Stimulated activated effector memory CD8-positive, alpha-beta T cell treated with anti-CD3 and anti-CD28 coated beads, Interleukin-12 subunit alpha, Interleukin-12 subunit beta, amount 100 ng/mL, for 72 hours (primary cell): Measurements from ENCODE around the gene CD8B2.
"Not testable (repeated sequence)": the region's sequence is repeated elsewhere in the genome, so short reads cannot be mapped to it uniquely, and the experiment has no call there.

Source experiments
- ATAC-seq: fragments of 150-1000 bp; cut with Tn5 transposase; 2 replicates; pipeline ENCODE4 v1.10.0; 2021
- DNase-seq, 2 donors: peaks; one replicate each; pipeline ENCODE4 v3.0.0; 2021 to 2022; ENCODE audit warnings: low spot score in 2 of 2
- H3K27ac Mint-ChIP-seq: one replicate; pipeline ENCODE4 v1.8.0; 2022; ENCODE audit warnings: mild to moderate bottlenecking, mixed read lengths
- H3K36me3 Mint-ChIP-seq: one replicate; pipeline ENCODE4 v1.8.0; 2022; ENCODE audit warnings: mild to moderate bottlenecking, mixed read lengths
- H3K4me1 Mint-ChIP-seq: one replicate; pipeline ENCODE4 v1.8.0; 2022; ENCODE audit warnings: mixed read lengths
- H3K4me3 Mint-ChIP-seq: one replicate; pipeline ENCODE4 v1.8.0; 2022; ENCODE audit warnings: mild to moderate bottlenecking, mixed read lengths
- H3K9me3 Mint-ChIP-seq: one replicate; pipeline ENCODE4 v1.8.0; 2022; ENCODE audit warnings: mixed read lengths

Gene CD8B2

DNA sequence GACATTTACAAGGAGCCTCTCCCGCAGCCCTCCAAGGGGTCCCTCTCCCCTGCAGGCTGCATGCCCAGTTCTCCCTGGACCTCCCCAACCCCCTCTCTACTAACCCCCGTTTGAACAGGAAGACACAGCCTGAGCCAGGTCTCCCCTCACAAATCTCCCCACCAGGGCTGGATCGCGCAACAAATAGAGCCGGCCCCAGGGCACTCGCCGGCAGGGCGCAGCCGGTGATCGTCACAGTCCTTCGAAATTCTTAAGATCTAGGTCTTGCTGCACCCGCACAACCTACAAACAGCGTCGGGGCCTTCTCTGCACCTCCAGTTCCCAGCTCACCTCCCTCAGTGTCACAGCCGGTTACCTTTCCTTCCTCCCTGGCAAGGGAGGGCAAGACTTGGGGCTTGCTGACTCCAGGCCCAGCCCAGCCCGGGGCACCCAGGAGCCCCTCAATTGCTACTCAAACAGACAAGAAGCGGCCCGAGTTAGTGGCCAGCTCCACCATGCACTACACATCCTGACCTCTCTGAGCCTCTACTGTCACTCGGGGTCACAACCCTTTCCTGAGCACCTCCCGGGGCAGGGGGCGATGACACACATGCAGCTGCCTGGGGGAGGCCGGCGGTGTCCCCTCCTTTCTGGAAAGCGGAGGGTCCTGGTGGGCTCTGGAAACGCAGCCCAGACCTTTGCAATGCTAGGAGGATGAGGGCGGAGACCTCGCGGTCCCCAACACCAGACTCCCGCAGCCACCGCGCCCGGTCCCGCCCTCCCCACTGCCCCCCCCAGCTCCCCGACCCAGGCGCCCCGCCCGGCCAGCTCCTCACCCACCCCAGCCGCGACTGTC lies at the start of gene CD8B2:
Gene CD8B2, plus strand, starts transcription at position 814 of the 835 bp plus-strand sequence. CDS start 63 bp downstream, outside the sequence.
- H3K27ac Mint-ChIP-seq, H3K9me3 Mint-ChIP-seq, H3K36me3 Mint-ChIP-seq, H3K4me3 Mint-ChIP-seq, H3K4me1 Mint-ChIP-seq, DNase-seq: not testable (repeated sequence)
- ATAC-seq: peak; percentile 42

GRCh38 chr2:106461882-106462281 lies 25.3 kb upstream of the CD8B2 start:
- not testable (repeated sequence) for ATAC-seq, H3K4me3 Mint-ChIP-seq, H3K36me3 Mint-ChIP-seq

DNA sequence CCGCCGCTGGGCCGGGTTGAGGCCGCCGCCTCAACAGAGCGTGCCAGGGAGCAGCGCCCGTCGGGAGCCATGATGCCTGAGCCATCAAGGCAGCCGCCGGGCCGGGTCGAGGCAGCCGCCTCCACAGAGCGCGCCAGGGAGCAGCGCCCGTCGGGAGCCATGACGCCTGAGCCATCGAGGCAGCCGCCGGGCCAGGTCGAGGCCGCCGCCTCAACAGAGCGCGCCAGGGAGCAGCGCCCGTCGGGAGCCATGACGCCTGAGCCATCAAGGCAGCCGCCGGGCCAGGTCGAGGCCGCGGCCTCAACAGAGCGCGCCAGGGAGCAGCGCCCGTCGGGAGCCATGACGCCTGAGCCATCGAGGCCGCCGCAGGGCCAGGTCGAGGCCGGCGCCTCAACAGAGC lies 19.6 kb upstream of the CD8B2 start:
- H3K4me3 Mint-ChIP-seq: not testable (repeated sequence)

More at GRCh38 chr2:106461882-106462281, 25.3 kb upstream of the CD8B2 start:
- DNase-seq, H3K27ac Mint-ChIP-seq, H3K4me1 Mint-ChIP-seq, H3K9me3 Mint-ChIP-seq: not testable (repeated sequence)

GRCh38 chr2:106468107-106468506 lies 19.1 kb upstream of the CD8B2 start, which contains the start of gene RGPD3:
Gene RGPD3, minus strand, starts transcription at chr2:106468413. Its CDS starts 125 bp downstream, at chr2:106468288.
- not testable (repeated sequence) for H3K4me3 Mint-ChIP-seq

More for the DNA sequence above, 19.6 kb upstream of the CD8B2 start:
- H3K9me3 Mint-ChIP-seq, H3K36me3 Mint-ChIP-seq, DNase-seq, H3K4me1 Mint-ChIP-seq, H3K27ac Mint-ChIP-seq, ATAC-seq: not testable (repeated sequence)

GRCh38 chr2:106470658-106471057 lies 16.5 kb upstream of the CD8B2 start:
- DNase-seq: peak in 1 of 2 donors; percentile 58
- H3K4me3 Mint-ChIP-seq, H3K36me3 Mint-ChIP-seq, H3K4me1 Mint-ChIP-seq, H3K27ac Mint-ChIP-seq, H3K9me3 Mint-ChIP-seq: not testable (repeated sequence)
- ATAC-seq: peak; percentile 58

More at GRCh38 chr2:106468107-106468506, 19.1 kb upstream of the CD8B2 start, which contains the start of gene RGPD3:
- H3K36me3 Mint-ChIP-seq, ATAC-seq, DNase-seq, H3K4me1 Mint-ChIP-seq, H3K27ac Mint-ChIP-seq, H3K9me3 Mint-ChIP-seq: not testable (repeated sequence)

- not testable (repeated sequence) for H3K4me1 Mint-ChIP-seq, H3K27ac Mint-ChIP-seq, H3K36me3 Mint-ChIP-seq, H3K4me3 Mint-ChIP-seq, H3K9me3 Mint-ChIP-seq, DNase-seq
- peak; percentile 97 for ATAC-seq
Observed at GRCh38 chr2:106477647-106478046, 9.5 kb upstream of the CD8B2 start.

DNA sequence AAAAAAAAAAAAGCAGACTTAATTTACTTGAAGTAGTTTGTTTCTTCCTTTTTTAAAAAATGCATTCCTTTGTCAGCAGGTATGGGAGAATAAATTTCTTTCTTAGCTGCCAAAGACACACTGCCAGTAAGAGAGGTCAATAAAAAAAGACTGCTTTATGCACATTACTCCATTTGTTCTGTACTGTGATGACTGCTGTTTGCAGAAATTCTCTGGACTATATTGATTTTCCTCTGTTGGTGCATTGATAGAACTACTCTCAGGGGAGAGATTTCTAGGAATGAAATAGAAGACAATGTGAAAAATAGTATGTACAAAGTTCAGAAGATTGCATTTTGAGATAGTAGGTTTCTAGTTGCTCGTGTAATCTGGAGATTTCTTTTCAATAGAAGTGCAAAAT lies 7.6 kb upstream of the CD8B2 start:
- not testable (repeated sequence) for H3K36me3 Mint-ChIP-seq, H3K27ac Mint-ChIP-seq, ATAC-seq, H3K4me3 Mint-ChIP-seq, H3K4me1 Mint-ChIP-seq, H3K9me3 Mint-ChIP-seq, DNase-seq

GRCh38 chr2:106487386-106488191 lies 425 bp downstream of the CD8B2 start:
- H3K36me3 Mint-ChIP-seq, H3K4me3 Mint-ChIP-seq, H3K9me3 Mint-ChIP-seq, H3K4me1 Mint-ChIP-seq, H3K27ac Mint-ChIP-seq, DNase-seq: not testable (repeated sequence)
- peak; percentile 14 for ATAC-seq

DNA sequence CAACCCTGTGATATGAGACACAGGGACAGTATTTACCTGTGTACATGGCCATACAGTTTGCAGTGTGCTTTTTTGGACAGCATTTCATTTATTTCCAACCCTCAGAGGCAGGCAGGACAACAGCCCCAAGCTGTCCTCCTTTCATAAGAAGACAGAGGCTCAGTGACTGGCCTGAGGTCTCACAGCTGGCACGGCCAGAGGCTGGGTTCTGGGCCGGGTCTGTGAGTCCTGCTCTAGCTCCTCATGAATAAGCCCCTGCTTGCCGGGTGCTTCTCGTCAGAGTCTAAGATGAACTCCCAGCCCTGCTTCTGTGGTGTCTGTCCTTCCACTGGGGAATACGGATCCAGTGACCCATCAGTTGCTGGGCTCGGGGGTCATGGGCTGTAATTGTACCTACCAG lies 2.5 kb downstream of the CD8B2 start:
- not testable (repeated sequence) for H3K4me3 Mint-ChIP-seq, H3K27ac Mint-ChIP-seq, H3K9me3 Mint-ChIP-seq, H3K4me1 Mint-ChIP-seq, H3K36me3 Mint-ChIP-seq, DNase-seq, ATAC-seq

DNA sequence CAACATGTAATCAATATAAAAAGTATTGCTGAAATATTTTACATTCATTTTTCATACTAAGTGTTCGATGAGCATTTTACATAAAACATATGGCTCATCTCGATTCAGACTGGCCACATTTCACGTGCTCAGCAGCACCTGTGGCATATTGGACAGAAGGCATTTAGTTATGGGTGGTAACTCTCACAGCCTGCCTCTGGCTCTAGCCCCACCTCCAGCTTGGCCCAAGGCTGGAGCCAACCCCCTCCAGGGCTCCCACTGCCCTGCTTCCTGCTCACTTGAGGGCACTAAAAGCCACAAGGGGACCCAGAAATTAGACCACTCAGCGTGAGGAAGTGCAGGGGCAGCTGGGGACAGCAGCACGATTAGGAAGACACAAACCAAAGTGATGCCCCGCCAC lies 5.2 kb downstream of the CD8B2 start:
- H3K4me3 Mint-ChIP-seq, H3K27ac Mint-ChIP-seq: not testable (repeated sequence)

GRCh38 chr2:106492913-106493312 lies 5.7 kb downstream of the CD8B2 start:
- DNase-seq, ATAC-seq, H3K36me3 Mint-ChIP-seq, H3K4me1 Mint-ChIP-seq, H3K27ac Mint-ChIP-seq, H3K9me3 Mint-ChIP-seq, H3K4me3 Mint-ChIP-seq: not testable (repeated sequence)

More for the DNA sequence above, 5.2 kb downstream of the CD8B2 start:
- not testable (repeated sequence) for DNase-seq, H3K4me1 Mint-ChIP-seq, H3K36me3 Mint-ChIP-seq, ATAC-seq, H3K9me3 Mint-ChIP-seq

DNA sequence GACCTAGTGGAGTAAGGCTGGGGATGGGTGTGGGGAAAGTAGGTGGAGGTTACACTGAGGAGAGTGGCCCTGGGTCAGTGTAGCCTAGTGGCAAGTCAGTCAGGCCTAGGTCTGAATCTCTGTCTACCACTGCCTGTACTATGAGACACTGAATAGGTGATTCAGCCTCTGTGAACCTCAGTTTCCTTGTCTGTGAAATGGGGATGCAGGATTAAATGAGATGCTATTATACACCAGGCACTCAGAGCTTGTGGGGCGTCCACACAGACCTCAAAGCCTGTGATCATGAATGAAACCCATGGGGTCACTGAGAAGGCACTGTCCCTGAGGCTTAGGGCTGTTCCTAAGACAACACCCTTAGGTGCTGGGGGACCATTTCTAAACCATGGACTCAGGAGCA lies 11.4 kb downstream of the CD8B2 start:
- not testable (repeated sequence) for H3K27ac Mint-ChIP-seq, H3K4me3 Mint-ChIP-seq, ATAC-seq, DNase-seq, H3K36me3 Mint-ChIP-seq, H3K9me3 Mint-ChIP-seq, H3K4me1 Mint-ChIP-seq

- not testable (repeated sequence) for H3K4me1 Mint-ChIP-seq, ATAC-seq, H3K27ac Mint-ChIP-seq, H3K9me3 Mint-ChIP-seq, H3K4me3 Mint-ChIP-seq, DNase-seq, H3K36me3 Mint-ChIP-seq
Observed at GRCh38 chr2:106500350-106500749, 13.2 kb downstream of the CD8B2 start.

- not testable (repeated sequence) for H3K27ac Mint-ChIP-seq, H3K4me3 Mint-ChIP-seq, ATAC-seq, H3K9me3 Mint-ChIP-seq, H3K36me3 Mint-ChIP-seq, DNase-seq, H3K4me1 Mint-ChIP-seq
Observed at GRCh38 chr2:106502351-106502750, 15.2 kb downstream of the CD8B2 start.

- not testable (repeated sequence) for H3K36me3 Mint-ChIP-seq, H3K4me1 Mint-ChIP-seq, DNase-seq, H3K27ac Mint-ChIP-seq, H3K4me3 Mint-ChIP-seq, H3K9me3 Mint-ChIP-seq, ATAC-seq
Observed at GRCh38 chr2:106504192-106504591, 17.0 kb downstream of the CD8B2 start.
